Right atrium auricular region (tissue), 2 donors: Measurements from ENCODE around the gene SPRED1. TPM values are rescaled to one million over a fixed set of nuclear protein-coding genes. Genes with fewer than 3 reads are reported as not detected.

ENCODE experiments used
- DNase-seq: peaks from one replicate; pipeline ENCODE4 v3.0.0-alpha.2; 2019; ENCODE audit warnings: low spot score
- H3K27ac ChIP-seq, 2 donors: fragments of 200-600 bp; sonication (generic); 1 replicate in 1 of 2; 2 replicates in 1 of 2; pipeline ENCODE4 v1.5.1; 2016 to 2019
- H3K27me3 ChIP-seq, 2 donors: fragments of 200-600 bp; sonication (generic); one replicate each; pipeline versions ENCODE4 v1.5.1 to v1.6.0; 2017 to 2019
- H3K36me3 ChIP-seq: fragments of 200-600 bp; sonication (generic); one replicate; pipeline ENCODE4 v1.5.1; 2016
- H3K4me1 ChIP-seq, 2 donors: fragments of 200-600 bp; sonication (generic); one replicate each; pipeline versions ENCODE4 v1.5.1 to v1.6.0; 2017 to 2019
- H3K4me3 ChIP-seq, 2 donors: fragments of 200-600 bp; sonication (generic); 1 replicate in 1 of 2; 2 replicates in 1 of 2; pipeline ENCODE4 v1.5.1; 2017 to 2019; ENCODE audit warnings: mild to moderate bottlenecking in 1 of 2, moderate library complexity in 1 of 2
- H3K9me3 ChIP-seq, 2 donors: fragments of 200-600 bp; sonication (generic); one replicate each; pipeline ENCODE4 v1.5.1; 2019
- total RNA-seq, 2 donors: library from RNA; depleted of rRNA; stranded (reverse); fragments of >200 nt; gene quantifications; one replicate each; pipeline ENCODE4 v1.1.0, GENCODE V29; 2016
- TF ChIP-seq, protein P1 (sequence below), 2 donors: fragments of 200-600 bp; sonication (generic); IDR thresholded peaks; one replicate each; pipeline ENCODE4 v1.5.1; 2019; ENCODE audit warnings: antibody characterized with exemption in 2 of 2

The SPRED1 gene
- total RNA-seq, 2 donors from 2014 or later = 9.4 to 10.9 TPM

DNA sequence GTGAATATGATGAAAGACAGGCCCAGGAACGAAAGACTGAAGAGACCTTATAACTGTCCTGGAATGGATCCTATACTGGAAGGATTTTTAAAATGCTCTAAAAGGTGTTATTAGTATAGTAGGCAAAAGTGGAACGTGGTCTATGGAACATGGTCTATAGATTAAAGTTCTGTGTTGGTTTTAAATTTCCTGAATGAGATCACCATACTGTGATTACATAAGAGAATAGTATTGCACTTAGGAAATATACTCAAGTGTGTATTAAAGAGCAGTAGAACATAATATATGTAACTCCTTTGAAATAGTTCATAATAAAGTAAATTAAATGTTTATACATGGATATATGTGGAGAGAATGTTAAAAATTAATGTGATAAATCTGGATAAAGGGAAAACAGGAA is 68.2 kb downstream of the SPRED1 start:
- Histone ChIP-seq H3K9me3 (no peaks in the 10 kb centered on the region), H3K4me1 (no peaks in the 10 kb centered on the region), H3K4me3 (no peak overlapping the region), H3K36me3 (peaks cover 11% of the 10 kb centered on the region), H3K27ac (no peak overlapping the region), H3K27me3 (no peaks in the 10 kb centered on the region)
- no peak for DNase-seq
- TF ChIP-seq, protein P1, sequence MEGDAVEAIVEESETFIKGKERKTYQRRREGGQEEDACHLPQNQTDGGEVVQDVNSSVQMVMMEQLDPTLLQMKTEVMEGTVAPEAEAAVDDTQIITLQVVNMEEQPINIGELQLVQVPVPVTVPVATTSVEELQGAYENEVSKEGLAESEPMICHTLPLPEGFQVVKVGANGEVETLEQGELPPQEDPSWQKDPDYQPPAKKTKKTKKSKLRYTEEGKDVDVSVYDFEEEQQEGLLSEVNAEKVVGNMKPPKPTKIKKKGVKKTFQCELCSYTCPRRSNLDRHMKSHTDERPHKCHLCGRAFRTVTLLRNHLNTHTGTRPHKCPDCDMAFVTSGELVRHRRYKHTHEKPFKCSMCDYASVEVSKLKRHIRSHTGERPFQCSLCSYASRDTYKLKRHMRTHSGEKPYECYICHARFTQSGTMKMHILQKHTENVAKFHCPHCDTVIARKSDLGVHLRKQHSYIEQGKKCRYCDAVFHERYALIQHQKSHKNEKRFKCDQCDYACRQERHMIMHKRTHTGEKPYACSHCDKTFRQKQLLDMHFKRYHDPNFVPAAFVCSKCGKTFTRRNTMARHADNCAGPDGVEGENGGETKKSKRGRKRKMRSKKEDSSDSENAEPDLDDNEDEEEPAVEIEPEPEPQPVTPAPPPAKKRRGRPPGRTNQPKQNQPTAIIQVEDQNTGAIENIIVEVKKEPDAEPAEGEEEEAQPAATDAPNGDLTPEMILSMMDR (IDR thresholded peaks at IDR 0.05) = no peak

DNA sequence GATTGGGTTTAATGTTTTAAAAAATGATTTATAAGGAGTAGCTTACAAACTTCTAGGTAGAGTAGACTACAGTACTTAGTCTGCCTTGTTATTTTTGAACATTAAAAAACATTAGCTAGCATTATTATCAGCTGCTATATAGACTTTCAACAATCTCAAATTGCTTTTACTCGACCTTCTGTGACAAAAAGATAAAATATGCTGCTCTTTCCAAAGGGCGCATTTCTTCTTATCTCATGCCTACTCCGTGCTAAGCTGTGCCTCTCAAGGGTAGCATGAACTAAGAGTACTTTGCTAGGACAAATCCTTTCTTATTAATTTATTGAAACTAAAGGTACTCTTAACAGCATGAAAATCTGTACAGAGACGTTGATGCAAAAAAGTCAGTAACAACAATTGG is 71.3 kb downstream of the SPRED1 start:
- no peak for DNase-seq
- TF ChIP-seq, protein P1 (IDR thresholded peaks at IDR 0.05) = no peak
- peaks cover 18% of the 10 kb centered on the region for H3K36me3 ChIP-seq
- no peaks in the 10 kb centered on the region for H3K4me1 ChIP-seq
- H3K9me3 ChIP-seq = no peaks in the 10 kb centered on the region
- H3K4me3 ChIP-seq = no peak overlapping the region
- H3K27me3 ChIP-seq = no peaks in the 10 kb centered on the region
- no peak overlapping the region for H3K27ac ChIP-seq

GRCh38 chr15:38324939-38325647 is 72.5 kb downstream of the SPRED1 start:
- no peak overlapping the region for H3K4me3 ChIP-seq
- H3K9me3 ChIP-seq = no peaks in the 10 kb centered on the region
- no peaks in the 10 kb centered on the region for H3K27me3 ChIP-seq
- H3K4me1 ChIP-seq = no peaks in the 10 kb centered on the region
- no peak for DNase-seq
- H3K27ac ChIP-seq = no peak overlapping the region
- H3K36me3 ChIP-seq = peaks cover 18% of the 10 kb centered on the region
- TF ChIP-seq, protein P1 (IDR thresholded peaks at IDR 0.05) = no peak

DNA sequence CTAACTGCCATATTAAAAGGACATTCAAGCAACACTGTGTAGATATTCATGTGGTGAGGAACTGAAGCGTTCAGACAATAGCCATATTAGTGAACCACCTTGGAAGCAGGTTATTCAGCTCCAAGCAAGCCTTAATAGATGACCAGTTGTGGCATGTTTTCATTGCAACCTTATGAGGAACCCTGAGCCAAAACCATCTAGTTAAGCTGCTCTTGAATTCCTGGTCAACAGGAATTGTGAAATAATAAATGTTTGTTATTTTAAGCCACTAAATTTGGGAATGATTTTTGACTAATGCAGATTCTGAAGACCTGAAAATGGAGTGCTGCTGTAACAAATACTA is 73.0 kb downstream of the SPRED1 start:
- Histone ChIP-seq H3K27me3 (no peaks in the 10 kb centered on the region), H3K4me1 (no peaks in the 10 kb centered on the region), H3K9me3 (no peaks in the 10 kb centered on the region), H3K36me3 (peaks cover 18% of the 10 kb centered on the region), H3K4me3 (no peak overlapping the region), H3K27ac (no peak overlapping the region)
- DNase-seq = no peak
- TF ChIP-seq, protein P1 (IDR thresholded peaks at IDR 0.05) = no peak

DNA sequence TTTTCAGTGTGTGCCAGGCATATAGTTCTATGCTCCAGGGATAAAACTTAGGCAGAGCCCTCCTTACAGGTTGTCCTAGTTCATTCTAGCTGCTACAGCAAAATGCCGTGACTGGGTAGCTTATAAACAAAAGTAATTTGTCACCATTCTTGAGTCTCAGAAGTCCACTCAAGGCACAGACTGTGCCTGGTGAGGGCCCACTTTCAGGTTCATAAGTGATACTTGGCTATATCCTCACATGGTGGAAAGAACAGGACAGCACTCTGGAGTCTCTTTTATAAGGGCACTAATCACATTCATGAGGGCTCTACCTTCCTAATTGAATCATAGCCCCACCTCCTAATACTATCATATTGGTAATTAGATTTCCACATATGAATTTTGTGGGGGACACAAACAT is 80.1 kb downstream of the SPRED1 start:
- TF ChIP-seq, protein P1 (IDR thresholded peaks at IDR 0.05) = no peak

GRCh38 chr15:38335116-38335515 is 82.5 kb downstream of the SPRED1 start:
- TF ChIP-seq, protein P1 (IDR thresholded peaks at IDR 0.05) = no peak
- H3K4me3 ChIP-seq = no peak overlapping the region
- no peak overlapping the region for H3K27ac ChIP-seq
- H3K27me3 ChIP-seq = no peaks in the 10 kb centered on the region
- H3K9me3 ChIP-seq = no peaks in the 10 kb centered on the region
- H3K4me1 ChIP-seq = no peaks in the 10 kb centered on the region
- no peak for DNase-seq
- H3K36me3 ChIP-seq = no peaks in the 10 kb centered on the region

More for the DNA sequence above, 80.1 kb downstream of the SPRED1 start:
- Histone ChIP-seq H3K36me3 (no peaks in the 10 kb centered on the region), H3K9me3 (no peaks in the 10 kb centered on the region), H3K27me3 (no peaks in the 10 kb centered on the region), H3K4me1 (no peaks in the 10 kb centered on the region), H3K27ac (no peak overlapping the region), H3K4me3 (no peak overlapping the region)
- DNase-seq = no peak
